Nephron (organoid): Measurements from ENCODE around the gene DDX1.

Source experiments
- H3K27ac Mint-ChIP-seq, 3 experiments: 2 replicates each; pipeline ENCODE4 v1.8.0; 2020; ENCODE audit warnings: mixed read lengths in 3 of 3, mild to moderate bottlenecking in 2 of 3, moderate library complexity in 1 of 3
- H3K27me3 Mint-ChIP-seq: 2 replicates; pipeline ENCODE4 v1.8.0; 2021; ENCODE audit warnings: low read depth, mild to moderate bottlenecking, moderate library complexity, mixed read lengths
- H3K36me3 Mint-ChIP-seq: 2 replicates; pipeline ENCODE4 v1.8.0; 2020; ENCODE audit warnings: low read depth, mixed read lengths
- H3K4me1 Mint-ChIP-seq: 2 replicates; pipeline ENCODE4 v1.8.0; 2020; ENCODE audit warnings: mixed read lengths
- H3K4me3 Mint-ChIP-seq, 3 experiments: 2 replicates each; pipeline ENCODE4 v1.8.0; 2020; ENCODE audit warnings: mild to moderate bottlenecking in 3 of 3, mixed read lengths in 3 of 3, moderate library complexity in 2 of 3
- H3K9me3 Mint-ChIP-seq: 2 replicates; pipeline ENCODE4 v1.8.0; 2020; ENCODE audit warnings: mixed read lengths
- CTCF ChIP-seq, 3 experiments: fragments of 200-600 bp; sonication (generic); IDR thresholded peaks; one replicate each; pipeline ENCODE4 v1.5.0; 2021; ENCODE audit warnings: antibody characterized with exemption in 3 of 3; ENCODE audit not compliant: unreplicated experiment in 3 of 3

DDX1 gene

GRCh38 chr2:15547115-15547876 lies 44.4 kb upstream of the DDX1 start:
- Mint-ChIP-seq H3K4me3 (no peak overlapping the region), H3K27ac (no peak overlapping the region), H3K4me1 (no peaks in the 10 kb centered on the region), H3K27me3 (no peaks in the 10 kb centered on the region), H3K9me3 (no peaks in the 10 kb centered on the region), H3K36me3 (peaks cover 53% of the 10 kb centered on the region)
- TF ChIP-seq CTCF (IDR thresholded peaks at IDR 0.05; ENCODE audit: unreplicated experiment in 3 of 3) = no peak

- TF ChIP-seq CTCF (IDR thresholded peaks at IDR 0.05; ENCODE audit: unreplicated experiment in 3 of 3) = no peak
- Mint-ChIP-seq H3K9me3 (no peaks in the 10 kb centered on the region), H3K27me3 (no peaks in the 10 kb centered on the region), H3K4me1 (no peaks in the 10 kb centered on the region), H3K4me3 (no peak overlapping the region), H3K27ac (no peak overlapping the region), H3K36me3 (peaks cover 51% of the 10 kb centered on the region)
Measured at GRCh38 chr2:15548974-15549373, 42.7 kb upstream of the DDX1 start.

GRCh38 chr2:15553519-15553918 lies 38.1 kb upstream of the DDX1 start:
- Mint-ChIP-seq H3K9me3 (no peaks in the 10 kb centered on the region), H3K36me3 (peaks cover 36% of the 10 kb centered on the region), H3K4me3 (no peak overlapping the region), H3K27ac (no peak overlapping the region), H3K27me3 (no peaks in the 10 kb centered on the region), H3K4me1 (no peaks in the 10 kb centered on the region)
- no peak for TF ChIP-seq CTCF (IDR thresholded peaks at IDR 0.05; ENCODE audit: unreplicated experiment in 3 of 3)

- Mint-ChIP-seq H3K36me3 (peaks cover 32% of the 10 kb centered on the region), H3K4me1 (no peaks in the 10 kb centered on the region), H3K9me3 (no peaks in the 10 kb centered on the region), H3K27me3 (no peaks in the 10 kb centered on the region), H3K4me3 (no peak overlapping the region), H3K27ac (no peak overlapping the region)
- TF ChIP-seq CTCF (IDR thresholded peaks at IDR 0.05; ENCODE audit: unreplicated experiment in 3 of 3) = no peak
Measured at GRCh38 chr2:15553951-15554350, 37.7 kb upstream of the DDX1 start.

- Mint-ChIP-seq H3K9me3 (no peaks in the 10 kb centered on the region), H3K4me1 (peaks cover 7% of the 10 kb centered on the region), H3K4me3 (no peak overlapping the region)
Measured at GRCh38 chr2:15554525-15555218, 37.0 kb upstream of the DDX1 start.

More at GRCh38 chr2:15554525-15555218, 37.0 kb upstream of the DDX1 start:
- H3K27ac Mint-ChIP-seq = no peak overlapping the region
- H3K27me3 Mint-ChIP-seq = no peaks in the 10 kb centered on the region
- no peak for TF ChIP-seq CTCF (IDR thresholded peaks at IDR 0.05; ENCODE audit: unreplicated experiment in 3 of 3)
- peaks cover 27% of the 10 kb centered on the region for H3K36me3 Mint-ChIP-seq
